Fibroblast of lung (primary cell): Measurements from ENCODE around the gene ERBB2.

Experiments used
- CTCF ChIP-seq, 2 donors: IDR thresholded peaks in 1 of 2; conservative IDR thresholded peaks in 1 of 2; 1 replicate in 1 of 2; 2 replicates in 1 of 2; pipeline ENCODE4 v1.5.1; 2011 to 2012; ENCODE audit warnings: low read length in 2 of 2, control low read depth in 1 of 2, inconsistent platforms in 1 of 2, low read depth in 1 of 2, mild to moderate bottlenecking in 1 of 2
- EZH2 ChIP-seq: IDR thresholded peaks from 2 replicates; pipeline ENCODE4 v1.5.1; 2012; ENCODE audit warnings: low read length, control low read depth, mild to moderate bottlenecking; ENCODE audit errors: missing control alignments

- TF ChIP-seq CTCF (conservative IDR thresholded peaks at IDR 0.05 in 1 of 2, IDR thresholded peaks at IDR 0.05 in 1 of 2; ENCODE audit: low read depth in 1 of 2, low read length in 2 of 2), result no peak
- TF ChIP-seq EZH2, result no peak
Measured at GRCh38 chr17:39677072-39677471, 22.8 kb upstream of the ERBB2 start.
